HepG2 (cell line): ENCODE results near the gene TMEM8B. TPM values are rescaled to one million over a fixed set of nuclear protein-coding genes. Genes with fewer than 3 reads are reported as not detected.

Experiments
- BCL6 ChIP-seq: IDR thresholded peaks from 2 replicates; pipeline ENCODE4 v1.6.1; 2016; ENCODE audit warnings: missing genetic modification reagents, missing compliant biosample characterization
- CERS6 ChIP-seq: sonication (generic); formaldehyde crosslinking; IDR thresholded peaks from 2 replicates; pipeline ENCODE4 v1.5.0; 2020; ENCODE audit warnings: missing genetic modification reagents
- DMTF1 ChIP-seq: sonication (generic); formaldehyde crosslinking; IDR thresholded peaks from 2 replicates; pipeline ENCODE4 v1.4.0; 2020; ENCODE audit warnings: mild to moderate bottlenecking, missing genetic modification reagents
- IRX3 ChIP-seq: sonication (generic); formaldehyde crosslinking; IDR thresholded peaks from 2 replicates; pipeline ENCODE4 v1.8.1; 2023; ENCODE audit warnings: mild to moderate bottlenecking, low read depth, missing genetic modification reagents, borderline replicate concordance
- NFYB ChIP-seq: sonication (generic); formaldehyde crosslinking; IDR thresholded peaks from 2 replicates; pipeline ENCODE4 v1.4.0; 2020; ENCODE audit warnings: missing genetic modification reagents
- NR2F2 ChIP-seq: IDR thresholded peaks from 2 replicates; pipeline ENCODE4 v1.6.1; 2012; ENCODE audit warnings: low read depth, inconsistent platforms, borderline replicate concordance
- PHF21A ChIP-seq: sonication (generic); formaldehyde crosslinking; IDR thresholded peaks from 2 replicates; pipeline ENCODE4 v1.5.0; 2020; ENCODE audit warnings: mild to moderate bottlenecking, missing genetic modification reagents
- POLR2A ChIP-seq, 2 experiments: IDR thresholded peaks; 2 replicates each; pipeline ENCODE4 v1.6.1; 2011; ENCODE audit warnings: low read depth in 2 of 2, low read length in 2 of 2, mild to moderate bottlenecking in 1 of 2, moderate library complexity in 1 of 2; ENCODE audit not compliant: insufficient read depth in 1 of 2
- ZBTB37 ChIP-seq: sonication (generic); formaldehyde crosslinking; IDR thresholded peaks from 2 replicates; pipeline ENCODE4 v1.4.0; 2020; ENCODE audit warnings: mild to moderate bottlenecking, missing genetic modification reagents
- ZEB1 ChIP-seq: IDR thresholded peaks from 2 replicates; pipeline ENCODE4 v1.6.1; 2012; ENCODE audit warnings: mild to moderate bottlenecking, low read depth, inconsistent platforms; ENCODE audit not compliant: insufficient replicate concordance
- ZNF225 ChIP-seq: sonication (generic); formaldehyde crosslinking; IDR thresholded peaks from 2 replicates; pipeline ENCODE4 v1.4.0; 2020; ENCODE audit warnings: mild to moderate bottlenecking, missing genetic modification reagents
- ZNF468 ChIP-seq: sonication (generic); formaldehyde crosslinking; IDR thresholded peaks from 2 replicates; pipeline ENCODE4 v1.8.0; 2022; ENCODE audit warnings: mild to moderate bottlenecking, moderate library complexity, missing genetic modification reagents
- ZNF556 ChIP-seq: sonication (generic); formaldehyde crosslinking; IDR thresholded peaks from 2 replicates; pipeline ENCODE4 v1.4.0; 2020; ENCODE audit warnings: mild to moderate bottlenecking, missing genetic modification reagents, borderline replicate concordance
- ZNF562 ChIP-seq: sonication (generic); formaldehyde crosslinking; IDR thresholded peaks from 2 replicates; pipeline ENCODE4 v1.8.0; 2022; ENCODE audit warnings: missing genetic modification reagents, borderline replicate concordance
- ZNF670 ChIP-seq: sonication (generic); formaldehyde crosslinking; IDR thresholded peaks from 2 replicates; pipeline ENCODE4 v1.8.0; 2022; ENCODE audit warnings: mild to moderate bottlenecking, missing genetic modification reagents, borderline replicate concordance
- ZSCAN31 ChIP-seq: sonication (generic); formaldehyde crosslinking; IDR thresholded peaks from 2 replicates; pipeline ENCODE4 v1.5.0; 2020; ENCODE audit warnings: low read depth, mild to moderate bottlenecking, missing genetic modification reagents
- polyA plus RNA-seq, 8 experiments: library from polyadenylated mRNA; depleted of rRNA in 3 of 8; stranded (reverse) in 7 of 8; unstranded in 1 of 8; fragments of >200 nt; fragmentation: Illumina TruSeq in 4 of 8; extraction: Trizol in 4 of 8; gene quantifications; 2 replicates each; pipeline versions ENCODE4 v1.2.1 to v1.2.3, GENCODE V29; 2011 to 2016; ENCODE audit warnings: low read depth in 4 of 8, missing spikeins in 1 of 8, mixed read lengths in 1 of 8; ENCODE audit not compliant: insufficient read depth in 1 of 8
- total RNA-seq, 5 experiments: library from RNA; depleted of rRNA; stranded (reverse); fragments of >200 nt; fragmentation: Illumina TruSeq; extraction: Trizol; gene quantifications; 2 replicates each; pipeline ENCODE4 v1.2.3, GENCODE V29; 2016; ENCODE audit warnings: low read depth in 1 of 5
- TF ChIP-seq, protein P1 (sequence below): IDR thresholded peaks from 2 replicates; pipeline ENCODE4 v1.6.1; 2016; ENCODE audit warnings: mild to moderate bottlenecking
- TF ChIP-seq, protein P2 (sequence below): sonication (generic); formaldehyde crosslinking; IDR thresholded peaks from 2 replicates; pipeline ENCODE4 v1.4.0; 2020; ENCODE audit warnings: missing genetic modification reagents
- TF ChIP-seq, protein P3 (sequence below): sonication (generic); formaldehyde crosslinking; IDR thresholded peaks from 2 replicates; pipeline ENCODE4 v1.5.0; 2020; ENCODE audit warnings: missing genetic modification reagents, mild to moderate bottlenecking, borderline replicate concordance

TMEM8B gene
- total and polyA plus RNA-seq, 2 of the 13 experiments (the other 11 are each of a cell fraction or from before 2014, with no cell fraction given), result 2.1 to 2.7 TPM

GRCh38 chr9:35801328-35802128, 27.5 kb upstream of the TMEM8B start (continued):
- TF ChIP-seq, protein P1, sequence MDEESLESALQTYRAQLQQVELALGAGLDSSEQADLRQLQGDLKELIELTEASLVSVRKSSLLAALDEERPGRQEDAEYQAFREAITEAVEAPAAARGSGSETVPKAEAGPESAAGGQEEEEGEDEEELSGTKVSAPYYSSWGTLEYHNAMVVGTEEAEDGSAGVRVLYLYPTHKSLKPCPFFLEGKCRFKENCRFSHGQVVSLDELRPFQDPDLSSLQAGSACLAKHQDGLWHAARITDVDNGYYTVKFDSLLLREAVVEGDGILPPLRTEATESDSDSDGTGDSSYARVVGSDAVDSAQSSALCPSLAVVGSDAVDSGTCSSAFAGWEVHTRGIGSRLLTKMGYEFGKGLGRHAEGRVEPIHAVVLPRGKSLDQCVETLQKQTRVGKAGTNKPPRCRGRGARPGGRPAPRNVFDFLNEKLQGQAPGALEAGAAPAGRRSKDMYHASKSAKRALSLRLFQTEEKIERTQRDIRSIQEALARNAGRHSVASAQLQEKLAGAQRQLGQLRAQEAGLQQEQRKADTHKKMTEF, result no peak
- TF ChIP-seq ZNF225 (CRISPR knock-in tag) (no peak), PHF21A (CRISPR knock-in tag) (0 out of 2 replicates have a peak, but pooled peaks have one; percentile 35), BCL6 (CRISPR knock-in tag) (peak; percentile 49), ZNF468 (CRISPR knock-in tag) (no peak), IRX3 (CRISPR knock-in tag) (no peak), DMTF1 (CRISPR knock-in tag) (no peak), ZNF556 (CRISPR knock-in tag) (peak; percentile 28; the same call in 1 of the 2 replicates), ZBTB37 (CRISPR knock-in tag) (0 out of 2 replicates have a peak, but pooled peaks have one; percentile 32), NFYB (no peak), NR2F2 (peak; percentile 51; the same call in 1 of the 2 replicates), POLR2A (IDR thresholded peaks at IDR 0.05; ENCODE audit: insufficient read depth in 1 of 2, low read depth in 2 of 2, low read length in 2 of 2) (peak in 1 of 2 experiments; percentile 30; a peak in 1 of 4 replicates), ZSCAN31 (0 out of 2 replicates have a peak, but pooled peaks have one; percentile 20), ZNF670 (CRISPR knock-in tag) (no peak), CERS6 (CRISPR knock-in tag) (no peak), ZEB1 (peak; percentile 40), ZNF562 (CRISPR knock-in tag) (no peak)
- TF ChIP-seq, protein P2, sequence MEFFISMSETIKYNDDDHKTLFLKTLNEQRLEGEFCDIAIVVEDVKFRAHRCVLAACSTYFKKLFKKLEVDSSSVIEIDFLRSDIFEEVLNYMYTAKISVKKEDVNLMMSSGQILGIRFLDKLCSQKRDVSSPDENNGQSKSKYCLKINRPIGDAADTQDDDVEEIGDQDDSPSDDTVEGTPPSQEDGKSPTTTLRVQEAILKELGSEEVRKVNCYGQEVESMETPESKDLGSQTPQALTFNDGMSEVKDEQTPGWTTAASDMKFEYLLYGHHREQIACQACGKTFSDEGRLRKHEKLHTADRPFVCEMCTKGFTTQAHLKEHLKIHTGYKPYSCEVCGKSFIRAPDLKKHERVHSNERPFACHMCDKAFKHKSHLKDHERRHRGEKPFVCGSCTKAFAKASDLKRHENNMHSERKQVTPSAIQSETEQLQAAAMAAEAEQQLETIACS, result no peak
- TF ChIP-seq, protein P3, sequence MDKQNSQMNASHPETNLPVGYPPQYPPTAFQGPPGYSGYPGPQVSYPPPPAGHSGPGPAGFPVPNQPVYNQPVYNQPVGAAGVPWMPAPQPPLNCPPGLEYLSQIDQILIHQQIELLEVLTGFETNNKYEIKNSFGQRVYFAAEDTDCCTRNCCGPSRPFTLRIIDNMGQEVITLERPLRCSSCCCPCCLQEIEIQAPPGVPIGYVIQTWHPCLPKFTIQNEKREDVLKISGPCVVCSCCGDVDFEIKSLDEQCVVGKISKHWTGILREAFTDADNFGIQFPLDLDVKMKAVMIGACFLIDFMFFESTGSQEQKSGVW (CRISPR knock-in tag), result no peak
